Measurements from ENCODE around the gene PARD3B. TPM values are rescaled to one million over a fixed set of nuclear protein-coding genes. Genes with fewer than 3 reads are reported as not detected.

Gene PARD3B
- total and polyA plus RNA-seq, 10 of the 15 experiments (the other 5 are each of a cell fraction or from before 2014, with no cell fraction given), result 0.01 to 0.54 (median 0.07) TPM; not detected in 7

- in situ Hi-C loops (cut with MboI) (no loop called here), intact Hi-C loops (cut with micrococcal nuclease; ENCODE audit: unreplicated experiment) (no loop called here)
- ATAC-seq, result no peak
- DNase-seq (ENCODE audit: low read depth, low spot score), result no peak
- no peak overlapping the region for H3K27ac ChIP-seq (ENCODE audit: control insufficient read depth, insufficient read depth)
- H3K4me1 ChIP-seq (ENCODE audit: control insufficient read depth, insufficient read depth, low read length), result no peaks in the 10 kb centered on the region
- H3K4me3 ChIP-seq, result no peak overlapping the region
- H3K9ac ChIP-seq (ENCODE audit: control insufficient read depth, insufficient read depth, low read length), result no peak overlapping the region
- no peaks in the 10 kb centered on the region for H3K9me3 ChIP-seq (replicated peaks; ENCODE audit: control insufficient read depth, insufficient read depth, low read length)
- POLR2A ChIA-PET, result no interaction called here
- RAD21 ChIA-PET (ENCODE audit: unreplicated experiment), result no interaction called here
- no peaks in the 10 kb centered on the region for H3K79me2 ChIP-seq (ENCODE audit: control insufficient read depth, insufficient read depth, low read length)
- H2AFZ ChIP-seq (ENCODE audit: control insufficient read depth, low read depth, low read length), result no peak overlapping the region
- no peaks in the 10 kb centered on the region for H4K20me1 ChIP-seq (ENCODE audit: control insufficient read depth, insufficient read depth)
- H3K36me3 ChIP-seq (ENCODE audit: control insufficient read depth in 2 of 2, insufficient read depth in 2 of 2, low read length in 1 of 2), result no peaks in the 10 kb centered on the region
- peaks cover 0 to 3% of the 10 kb centered on the region in 2 experiments; a peak in 1 of 4 replicates for H3K27me3 ChIP-seq (replicated peaks in 1 of 2; ENCODE audit: control insufficient read depth in 2 of 2, insufficient read depth in 2 of 2, low read length in 1 of 2)
- SMC1A ChIA-PET (ENCODE audit: uncharacterized antibody, unreplicated experiment), result no interaction called here
- CTCF ChIA-PET, result no interaction called here
- FAIRE-seq, result no peak
- no TSS peak for BruUV-seq (replicated peaks)
- no peak overlapping the region for H3K4me2 ChIP-seq (ENCODE audit: control insufficient read depth, insufficient read depth)
- TF ChIP-seq ZNF687 (IDR thresholded peaks at IDR 0.05), result no peak
- no peak for TF ChIP-seq SIN3A (IDR thresholded peaks at IDR 0.05; ENCODE audit: low read depth, low read length)
- no peak for TF ChIP-seq PML (IDR thresholded peaks at IDR 0.05; ENCODE audit: low read length)
- no peak for TF ChIP-seq USF1 (IDR thresholded peaks at IDR 0.05; ENCODE audit: borderline replicate concordance, extremely low read length, insufficient read depth, low read depth, low read length)
- no peak for TF ChIP-seq NBN (IDR thresholded peaks at IDR 0.05)
- TF ChIP-seq ZBTB40 (IDR thresholded peaks at IDR 0.05; ENCODE audit: borderline replicate concordance), result no peak
- no peak for TF ChIP-seq KLF5 (IDR thresholded peaks at IDR 0.05; ENCODE audit: partially characterized antibody)
- TF ChIP-seq BRCA1 (IDR thresholded peaks at IDR 0.05; ENCODE audit: low read depth, low read length), result no peak
- TF ChIP-seq CEBPZ (IDR thresholded peaks at IDR 0.05; ENCODE audit: low read depth, low read length), result no peak
- TF ChIP-seq FOXK2 (IDR thresholded peaks at IDR 0.05), result no peak
- TF ChIP-seq CHD4 (IDR thresholded peaks at IDR 0.05), result no peak
- no peak for TF ChIP-seq ZBED1 (IDR thresholded peaks at IDR 0.05; ENCODE audit: borderline replicate concordance)
- TF ChIP-seq HDAC6 (IDR thresholded peaks at IDR 0.05; ENCODE audit: unreplicated experiment), result no peak
- no peak for TF ChIP-seq JUND (IDR thresholded peaks at IDR 0.05; ENCODE audit: low read depth, low read length)
These were observed 246.0 kb downstream of the PARD3B start for GRCh38 chr2:204791230-204791629.
